Left renal pelvis (tissue), 4 donors: Measurements from ENCODE around the gene CBFB. TPM values are rescaled to one million over a fixed set of nuclear protein-coding genes. Genes with fewer than 3 reads are reported as not detected.
A peak's percentile ranks its signal among the peaks of the same experiment; 100 is the strongest.
"Not testable (repeated sequence)": the region's sequence is repeated elsewhere in the genome, so short reads cannot be mapped to it uniquely, and the experiment has no call there.

ENCODE experiments used
- DNase-seq, 4 donors: peaks; one replicate each; pipeline ENCODE4 v3.0.0-alpha.2; 2013; ENCODE audit warnings: low read depth in 4 of 4, low spot score in 3 of 4
- polyA plus RNA-seq, 4 donors: library from polyadenylated mRNA; unstranded; fragments of 120-200 nt; gene quantifications; one replicate each; pipeline ENCODE4 v1.2.1, GENCODE V29; 2013; ENCODE audit not compliant: insufficient read length in 4 of 4

CBFB gene
- polyA plus RNA-seq: 10 to 100 TPM; 69.3 to 78.9 (median 76.2) TPM

DNA sequence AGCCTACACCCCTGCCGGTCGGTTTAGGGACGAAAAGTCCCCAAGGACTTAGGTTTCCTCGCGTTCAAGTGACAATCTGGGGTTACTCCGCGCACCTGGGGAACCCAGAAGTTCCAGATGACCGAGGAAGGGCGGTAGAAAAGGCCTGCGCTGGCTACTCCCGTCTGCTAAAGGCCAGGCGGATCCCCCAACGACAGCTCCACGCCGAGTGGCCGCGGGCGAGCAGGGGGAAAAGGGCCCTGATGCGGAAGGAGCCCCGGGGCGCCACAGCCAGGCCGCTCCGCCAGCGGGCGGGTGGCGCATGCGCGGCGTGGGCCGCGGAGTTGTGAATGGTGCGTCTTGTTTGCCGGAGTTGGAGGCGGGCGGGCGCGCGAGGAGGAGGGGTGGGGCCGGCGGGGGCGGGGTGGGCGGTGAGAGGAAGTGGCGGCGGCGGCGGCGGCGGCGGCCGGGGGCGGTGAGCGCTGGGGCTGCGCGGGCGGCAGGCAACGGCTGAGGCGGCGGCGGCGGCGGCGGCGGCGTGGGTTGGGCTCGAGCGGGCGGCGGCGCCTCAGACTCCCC, at the start of gene CBFB:
Gene CBFB (plus strand): TSS at position 454 of the 558 bp plus-strand sequence. CDS start 259 bp downstream, outside the sequence.
- DNase-seq: peak in 3 of 4 donors; percentile 75 to 79 (median 79)

DNA sequence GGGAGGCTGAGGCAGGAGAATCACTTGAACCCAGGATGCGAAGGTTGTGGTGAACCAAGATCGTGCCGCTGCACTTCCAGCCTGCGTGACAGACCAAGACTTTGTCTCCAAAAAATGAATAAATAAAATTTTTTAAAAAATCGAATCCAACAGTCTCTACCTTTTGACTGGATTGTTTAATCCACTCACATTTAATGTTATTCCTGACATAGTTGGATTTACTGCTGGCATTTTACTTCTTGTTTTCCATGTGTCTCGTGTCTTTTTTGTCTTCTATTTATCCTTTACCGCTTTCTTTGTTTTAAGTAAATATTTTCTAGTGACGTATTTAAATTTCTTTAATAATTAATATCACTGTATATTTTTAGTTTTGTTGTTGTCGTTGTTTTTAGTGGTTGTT, 45.9 kb upstream of the CBFB start:
- DNase-seq: no peak

DNA sequence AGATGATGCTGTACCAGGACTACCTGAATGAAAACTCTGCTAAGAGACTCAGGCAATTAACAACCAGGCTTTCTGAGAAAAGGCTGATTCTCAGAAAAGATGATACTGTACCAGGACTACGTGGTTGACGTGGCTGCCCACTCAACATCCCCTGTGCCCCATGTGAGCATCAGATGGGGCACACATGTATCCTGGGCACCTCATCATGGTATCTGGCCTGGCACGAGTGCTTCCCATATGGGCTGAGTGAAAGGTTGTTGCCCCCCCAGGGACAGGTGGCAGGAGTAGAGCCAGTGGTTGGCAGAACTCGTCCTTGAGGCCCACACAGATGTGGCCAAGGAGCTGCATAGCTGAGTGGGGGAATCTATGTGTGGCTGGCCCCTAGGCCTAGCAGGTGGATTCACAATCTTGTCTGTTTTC, 44.0 kb upstream of the CBFB start:
- DNase-seq: no peak

- no peak for DNase-seq
Observed at GRCh38 chr16:66986559-66986958, 42.4 kb upstream of the CBFB start.

- DNase-seq: no peak
Observed at GRCh38 chr16:66988197-66988788, 40.7 kb upstream of the CBFB start, which contains the start of gene CES4A. CES4A (plus strand) TSS chr16:66988589; CDS start chr16:66988773, 184 bp downstream.

DNA sequence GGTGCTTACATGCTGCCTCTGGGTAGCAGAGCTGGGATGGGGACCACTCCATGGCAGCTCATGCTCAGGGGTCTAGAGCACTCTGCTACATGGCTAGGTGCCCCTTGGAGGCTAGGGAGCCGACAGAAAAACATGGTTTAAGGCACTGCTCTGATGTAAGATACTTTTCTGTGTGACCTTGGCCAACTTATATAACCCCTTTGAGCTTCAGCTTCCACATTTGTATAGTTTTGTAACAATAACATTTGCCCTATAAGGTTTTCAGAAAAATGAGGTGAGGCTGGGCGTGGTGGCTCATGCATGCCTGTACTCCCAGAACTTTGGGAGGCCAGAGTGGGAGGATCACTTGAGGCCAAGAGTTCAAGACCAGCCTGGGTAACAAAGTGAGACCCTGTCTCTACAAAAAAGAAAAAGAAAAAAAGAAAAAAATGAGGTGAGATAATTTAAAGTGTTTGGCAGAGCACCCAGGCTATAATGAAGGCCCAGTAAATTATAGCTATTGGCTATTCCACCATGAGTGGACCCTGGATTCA, 37.3 kb upstream of the CBFB start:
- no peak for DNase-seq

GRCh38 chr16:66993558-66993957, 35.4 kb upstream of the CBFB start:
- DNase-seq: not testable (repeated sequence)

- no peak for DNase-seq
Observed at GRCh38 chr16:66996324-66996982, 32.5 kb upstream of the CBFB start.

GRCh38 chr16:66996983-66997358, 32.0 kb upstream of the CBFB start:
- DNase-seq: no peak

DNA sequence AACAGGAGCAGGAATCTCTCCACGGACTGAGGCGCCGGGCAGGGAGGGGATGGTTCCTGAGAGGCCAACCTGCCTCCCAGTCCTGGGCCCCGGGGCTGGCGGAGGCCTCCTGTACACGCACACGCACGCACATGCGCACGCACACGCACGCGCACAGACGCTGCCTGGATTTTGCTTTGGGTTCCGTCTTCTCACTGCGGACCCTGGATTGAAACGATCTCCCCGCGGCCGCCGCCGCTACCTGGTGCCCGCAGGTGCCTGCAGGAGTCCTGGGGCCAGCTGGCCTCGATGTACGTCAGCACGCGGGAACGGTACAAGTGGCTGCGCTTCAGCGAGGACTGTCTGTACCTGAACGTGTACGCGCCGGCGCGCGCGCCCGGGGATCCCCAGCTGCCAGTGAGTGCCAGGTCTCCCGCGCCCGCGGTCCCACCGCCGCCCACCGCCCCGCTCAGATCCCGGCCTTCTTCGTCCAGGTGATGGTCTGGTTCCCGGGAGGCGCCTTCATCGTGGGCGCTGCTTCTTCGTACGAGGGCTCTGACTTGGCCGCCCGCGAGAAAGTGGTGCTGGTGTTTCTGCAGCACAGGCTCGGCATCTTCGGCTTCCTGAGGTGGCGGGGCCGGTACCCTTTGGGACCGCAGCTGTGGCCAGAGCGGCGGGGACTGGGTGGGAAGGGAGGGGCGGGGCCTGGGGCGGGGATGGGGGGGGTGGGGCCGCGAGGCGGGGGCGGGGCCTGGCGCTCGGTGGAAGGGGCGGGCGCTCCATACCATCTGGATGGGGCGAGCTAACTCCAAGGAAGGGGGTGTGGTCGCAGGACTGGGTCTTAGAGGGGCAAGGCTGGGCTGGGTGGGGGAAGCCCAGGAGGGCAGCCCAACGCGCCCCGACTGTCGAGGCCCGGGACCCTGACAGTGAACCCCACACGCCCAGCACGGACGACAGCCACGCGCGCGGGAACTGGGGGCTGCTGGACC, 28.3 kb upstream of the CBFB start:
- DNase-seq: no peak

DNA sequence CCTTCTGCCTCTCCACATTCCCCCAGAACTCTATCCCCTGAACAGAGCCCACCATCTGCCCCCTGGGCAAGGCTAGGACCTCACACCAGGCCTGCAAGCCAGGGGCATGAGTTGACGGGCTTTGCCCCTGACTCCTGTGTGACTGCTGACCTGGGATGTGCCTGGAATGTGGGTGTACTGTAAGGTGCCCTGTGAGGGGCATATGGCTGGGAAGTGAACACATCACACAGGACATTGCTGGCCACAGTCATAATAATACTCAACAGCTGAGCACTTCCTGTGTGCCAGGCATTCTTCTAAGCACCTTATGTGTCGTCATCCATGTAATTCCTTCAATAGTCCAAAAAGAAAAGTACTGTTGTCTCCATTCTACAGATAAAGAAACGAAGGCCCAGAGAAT, 27.2 kb upstream of the CBFB start:
- no peak for DNase-seq

- no peak for DNase-seq
Observed at GRCh38 chr16:67006930-67007658, 21.9 kb upstream of the CBFB start.

- no peak for DNase-seq
Observed at GRCh38 chr16:67009158-67009557, 19.8 kb upstream of the CBFB start.

GRCh38 chr16:67011274-67011673, 17.7 kb upstream of the CBFB start:
- DNase-seq: no peak

DNA sequence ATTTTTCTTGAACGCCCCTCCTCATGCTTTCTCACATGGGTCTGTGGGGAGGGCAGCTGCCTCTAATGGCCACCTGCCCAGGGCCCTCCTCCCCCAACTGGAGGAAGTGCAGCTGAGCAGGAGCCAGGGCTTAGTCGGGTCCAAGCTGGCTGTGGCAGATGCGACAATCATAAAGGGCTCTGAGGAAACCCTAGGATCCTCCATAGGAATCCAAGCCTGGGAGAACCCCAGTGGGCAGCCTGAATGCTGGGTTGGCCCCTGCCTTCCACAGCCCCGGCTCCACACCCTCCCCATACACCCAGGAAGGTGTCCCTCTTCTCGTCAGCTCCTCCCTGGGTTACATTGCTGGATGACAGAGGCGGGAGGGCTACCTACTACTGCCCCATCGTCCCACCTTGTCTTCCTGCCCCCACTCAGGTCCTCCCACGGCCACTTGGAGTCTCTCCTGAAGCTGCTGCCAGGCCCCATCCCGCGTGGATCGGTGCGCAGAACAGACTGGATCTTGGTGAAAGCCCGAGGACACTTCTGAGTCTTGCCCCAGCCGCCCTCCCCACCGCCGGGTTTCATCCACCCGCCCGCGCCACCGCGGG, 15.6 kb upstream of the CBFB start:
- DNase-seq: no peak

GRCh38 chr16:67013823-67014633, 14.9 kb upstream of the CBFB start:
- DNase-seq: peak in 3 of 4 donors; percentile 76 to 80 (median 78)

DNA sequence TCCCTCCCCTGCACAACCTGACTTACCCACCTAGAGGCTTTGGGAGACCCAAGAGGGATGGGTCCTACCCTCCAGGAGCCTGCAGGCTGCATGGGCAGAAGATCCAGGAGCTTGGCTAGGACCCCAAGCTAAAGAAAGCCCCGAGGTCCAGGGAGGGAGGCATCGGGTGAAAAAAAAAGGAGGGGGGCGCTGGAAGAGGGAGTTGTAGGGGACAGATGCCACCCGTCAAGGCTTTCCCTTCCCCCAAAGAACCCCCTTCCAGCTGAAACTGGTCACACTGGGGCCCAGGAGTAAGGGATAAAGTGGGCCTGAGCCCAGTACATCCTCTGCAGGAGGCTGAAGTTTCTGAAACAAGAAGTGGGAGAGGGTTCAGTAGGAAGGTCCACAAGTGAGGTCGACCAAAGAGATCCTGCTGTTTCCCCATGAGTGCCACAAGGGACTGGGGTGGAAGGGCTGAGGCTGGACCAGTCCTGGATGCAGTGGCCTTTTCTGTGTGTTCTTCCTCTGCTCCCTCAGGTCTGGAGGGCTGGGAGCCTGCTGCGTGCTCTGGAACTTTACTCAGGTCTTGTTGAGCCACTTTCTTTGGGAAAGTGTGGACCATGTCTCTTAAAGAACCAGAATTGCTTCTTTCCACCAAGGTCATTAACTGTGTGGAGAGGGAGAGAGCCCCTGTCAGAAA, 14.2 kb upstream of the CBFB start:
- DNase-seq: no peak

GRCh38 chr16:67015313-67015731, 13.6 kb upstream of the CBFB start:
- no peak for DNase-seq
